GM23248 (cell line): ENCODE measurements around the gene ALX3. TPM values are rescaled to one million over a fixed set of nuclear protein-coding genes. Genes with fewer than 3 reads are reported as not detected.
A peak's percentile ranks its signal among the peaks of the same experiment; 100 is the strongest.
"Not testable (repeated sequence)": the region's sequence is repeated elsewhere in the genome, so short reads cannot be mapped to it uniquely, and the experiment has no call there.

Experiments used
- DNase-seq: peaks from one replicate; pipeline ENCODE4 v3.0.0-alpha.2; 2015
- H2AFZ ChIP-seq: fragments of 200-600 bp; sonication (generic); 2 replicates; pipeline ENCODE4 v1.6.1; 2016; ENCODE audit warnings: antibody characterized with exemption
- H3F3A ChIP-seq: fragments of 200-600 bp; sonication (generic); 2 replicates; pipeline ENCODE4 v1.6.1; 2016; ENCODE audit warnings: mild to moderate bottlenecking, antibody characterized with exemption, mixed run types; ENCODE audit not compliant: insufficient read depth
- H3K27ac ChIP-seq: fragments of 200-600 bp; sonication (generic); 2 replicates; pipeline ENCODE4 v1.5.1; 2016; ENCODE audit warnings: mild to moderate bottlenecking
- H3K27me3 ChIP-seq: fragments of 200-600 bp; sonication (generic); replicated peaks from 2 replicates; pipeline ENCODE4 v1.6.1; 2016; ENCODE audit warnings: mild to moderate bottlenecking; ENCODE audit not compliant: insufficient read depth
- H3K36me3 ChIP-seq: fragments of 200-600 bp; sonication (generic); 2 replicates; pipeline ENCODE4 v1.6.1; 2016; ENCODE audit warnings: low read depth, mild to moderate bottlenecking
- H3K4me1 ChIP-seq: fragments of 200-600 bp; sonication (generic); 2 replicates; pipeline ENCODE4 v1.6.1; 2016; ENCODE audit warnings: mild to moderate bottlenecking; ENCODE audit not compliant: insufficient read depth
- H3K4me2 ChIP-seq: fragments of 200-600 bp; sonication (generic); one replicate; pipeline ENCODE4 v1.6.1; 2016; ENCODE audit warnings: mild to moderate bottlenecking; ENCODE audit not compliant: unreplicated experiment
- H3K4me3 ChIP-seq: fragments of 200-600 bp; sonication (generic); 2 replicates; pipeline ENCODE4 v1.5.1; 2016; ENCODE audit warnings: mild to moderate bottlenecking
- H3K79me2 ChIP-seq: fragments of 200-600 bp; sonication (generic); 2 replicates; pipeline ENCODE4 v1.6.1; 2016; ENCODE audit warnings: mild to moderate bottlenecking; ENCODE audit not compliant: insufficient read depth
- H3K9ac ChIP-seq: fragments of 200-600 bp; sonication (generic); 2 replicates; pipeline ENCODE4 v1.6.1; 2016; ENCODE audit warnings: mild to moderate bottlenecking
- H3K9me2 ChIP-seq: fragments of 200-600 bp; sonication (generic); 2 replicates; pipeline ENCODE4 v1.6.1; 2016; ENCODE audit warnings: mixed run types, mild to moderate bottlenecking, moderate library complexity; ENCODE audit not compliant: insufficient read depth
- H3K9me3 ChIP-seq: fragments of 200-600 bp; sonication (generic); one replicate; pipeline ENCODE4 v1.6.1; 2017; ENCODE audit warnings: low read depth
- H4K20me1 ChIP-seq: fragments of 200-600 bp; sonication (generic); 2 replicates; pipeline ENCODE4 v1.6.0; 2016; ENCODE audit not compliant: insufficient read depth
- EZH2 ChIP-seq: fragments of 200-600 bp; sonication (generic); IDR thresholded peaks from 2 replicates; pipeline ENCODE4 v1.6.1; 2018; ENCODE audit warnings: antibody characterized with exemption, mild to moderate bottlenecking; ENCODE audit not compliant: insufficient read depth, poor library complexity, severe bottlenecking
- EZH2phosphoT487 ChIP-seq: fragments of 200-600 bp; sonication (generic); IDR thresholded peaks from 2 replicates; pipeline ENCODE4 v1.6.1; 2018; ENCODE audit warnings: antibody characterized with exemption, moderate library complexity, mild to moderate bottlenecking, low read depth; ENCODE audit not compliant: insufficient read depth
- WGBS, 2 experiments: methylation state at CpG; one replicate each; pipeline ENCODE4 v1.1.6; 2015 to 2017; ENCODE audit warnings: low lambda C conversion rate in 2 of 2, low coverage in 1 of 2; ENCODE audit errors: missing lambda C conversion rate in 2 of 2; 5-methylcytosine and 5-hydroxymethylcytosine counted together
- in situ Hi-C: fragments of 300-500 bp; cut with MboI; formaldehyde crosslinking; loops from 2 replicates; pipeline ENCODE4 v1.15.0; 2020
- polyA plus RNA-seq: library from polyadenylated mRNA; unstranded; fragments of >200 nt; fragmentation: Nextera tagmentation; extraction: Ambion mirVana; gene quantifications from 2 replicates; pipeline ENCODE4 v1.2.1, GENCODE V29; 2016
- total RNA-seq: library from RNA; depleted of rRNA; stranded (reverse); fragments of >200 nt; shearing (Covaris generic); gene quantifications from 2 replicates; pipeline ENCODE4 v1.2.3, GENCODE V29; 2014

The ALX3 gene
- total and polyA plus RNA-seq, 2 experiments from 2014 or later = not detected

DNA sequence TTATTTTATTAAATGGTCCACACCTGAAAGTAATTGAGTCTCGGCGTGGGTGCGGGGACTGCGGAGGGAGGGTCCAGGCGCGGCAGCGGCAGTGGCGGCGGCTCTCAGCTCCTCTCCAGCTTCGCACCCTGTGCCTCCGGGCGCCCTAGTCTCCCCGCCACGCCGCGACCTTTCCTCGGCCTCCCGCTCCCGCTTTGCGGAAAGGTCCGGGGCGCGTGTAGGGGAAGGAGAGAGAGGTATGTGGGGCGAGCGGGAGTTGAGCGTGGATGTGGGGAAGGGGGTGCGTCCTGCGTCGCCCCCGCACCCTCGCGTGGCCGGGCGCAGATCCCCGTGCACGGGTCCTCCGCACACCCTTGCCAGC lies 13.4 kb upstream of the ALX3 start:
- Histone ChIP-seq H4K20me1 (no peaks in the 10 kb centered on the region), H3K36me3 (no peaks in the 10 kb centered on the region), H3K27me3 (peaks cover 49% of the 10 kb centered on the region), H3K9me2 (no peaks in the 10 kb centered on the region), H3K9ac (peak overlapping the region; percentile 40; the same call in 1 of the 2 replicates), H3K79me2 (no peaks in the 10 kb centered on the region), H3K4me2 (peak overlapping the region; percentile 77), H3K4me1 (no peaks in the 10 kb centered on the region), H2AFZ (peak overlapping the region; percentile 74), H3K9me3 (no peaks in the 10 kb centered on the region), H3K27ac (no peak overlapping the region), H3F3A (peaks cover 8% of the 10 kb centered on the region; the same call in 1 of the 2 replicates), H3K4me3 (peak overlapping the region; percentile 68)
- WGBS, 2 experiments = 4 to 5% methylated on average over 36 to 37 of the region's 37 CpGs
- in situ Hi-C loops = no loop called here
- DNase-seq = peak; percentile 34
- no peak for TF ChIP-seq EZH2
- TF ChIP-seq EZH2phosphoT487 = no peak

DNA sequence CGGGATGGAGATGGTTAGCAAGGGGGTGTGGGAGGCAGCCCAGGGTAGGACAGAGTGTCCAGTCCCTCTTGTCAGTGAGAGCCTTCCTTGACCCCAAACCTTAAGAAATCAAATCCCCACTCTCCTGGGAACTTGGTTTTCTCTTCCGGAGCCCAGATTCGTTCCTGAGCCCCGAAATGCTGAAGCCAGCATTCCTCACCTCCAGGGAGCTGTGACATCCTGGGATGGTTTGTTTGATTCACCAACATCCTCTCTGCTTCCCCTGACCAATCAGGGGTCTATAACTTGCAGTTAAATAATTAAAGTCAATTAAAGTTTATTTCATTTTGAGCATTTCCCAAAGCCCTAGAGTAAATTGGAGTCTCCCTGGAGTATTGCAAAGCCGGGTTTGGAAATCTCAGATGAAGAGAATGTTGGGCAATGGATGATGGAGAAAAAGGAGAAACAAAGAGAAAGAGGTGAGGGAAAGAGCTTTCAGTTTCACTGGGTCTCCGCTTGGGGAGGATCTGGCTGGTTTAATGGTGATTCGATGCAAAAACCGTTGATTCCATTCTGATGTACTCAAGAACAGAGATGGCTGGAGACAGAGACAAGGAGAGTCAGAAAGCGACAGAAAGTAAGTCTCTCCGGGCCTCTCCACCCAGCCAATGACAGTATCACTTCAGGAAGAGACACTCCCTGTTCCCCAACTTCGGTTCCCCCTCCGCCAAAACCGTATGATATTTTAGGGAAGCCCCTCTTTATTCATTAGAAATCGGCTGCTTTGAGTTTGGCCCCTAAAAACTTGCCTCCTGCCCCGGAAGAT lies 12.8 kb upstream of the ALX3 start:
- Histone ChIP-seq H3K9ac (no peak overlapping the region), H4K20me1 (no peaks in the 10 kb centered on the region), H3K4me1 (no peaks in the 10 kb centered on the region), H3F3A (peaks cover 8% of the 10 kb centered on the region; the same call in 1 of the 2 replicates), H3K4me3 (peak overlapping the region; percentile 68), H3K9me3 (no peaks in the 10 kb centered on the region), H2AFZ (peak overlapping the region; percentile 74), H3K36me3 (no peaks in the 10 kb centered on the region), H3K27ac (no peak overlapping the region), H3K79me2 (no peaks in the 10 kb centered on the region), H3K9me2 (no peaks in the 10 kb centered on the region), H3K4me2 (peak overlapping the region; percentile 77), H3K27me3 (peaks cover 49% of the 10 kb centered on the region)
- in situ Hi-C loops = no loop called here
- TF ChIP-seq EZH2phosphoT487 (no peak), EZH2 (no peak)
- 56 to 58% methylated on average over 15 of the region's 15 CpGs for WGBS, 2 experiments
- DNase-seq = peak; percentile 31

GRCh38 chr1:110082477-110082876 lies 12.0 kb upstream of the ALX3 start:
- no peaks in the 10 kb centered on the region for H3K79me2 ChIP-seq
- no peaks in the 10 kb centered on the region for H3K36me3 ChIP-seq
- in situ Hi-C loops = no loop called here
- H3K9me2 ChIP-seq = no peaks in the 10 kb centered on the region
- H3K4me3 ChIP-seq = no peak overlapping the region
- TF ChIP-seq EZH2 (no peak), EZH2phosphoT487 (no peak)
- H3K27me3 ChIP-seq = peaks cover 49% of the 10 kb centered on the region
- H3K4me1 ChIP-seq = no peaks in the 10 kb centered on the region
- H3F3A ChIP-seq = peaks cover 8% of the 10 kb centered on the region; the same call in 1 of the 2 replicates
- H3K9ac ChIP-seq = no peak overlapping the region
- DNase-seq = no peak
- no peak overlapping the region for H3K4me2 ChIP-seq
- WGBS, 2 experiments = 89 to 98% methylated on average over 5 of the region's 5 CpGs
- H2AFZ ChIP-seq = no peak overlapping the region
- H3K27ac ChIP-seq = no peak overlapping the region
- no peaks in the 10 kb centered on the region for H4K20me1 ChIP-seq
- H3K9me3 ChIP-seq = no peaks in the 10 kb centered on the region

GRCh38 chr1:110081061-110081460 lies 10.6 kb upstream of the ALX3 start:
- Histone ChIP-seq H3K4me1 (no peaks in the 10 kb centered on the region), H3K27ac (no peak overlapping the region), H3K9ac (no peak overlapping the region), H4K20me1 (no peaks in the 10 kb centered on the region), H2AFZ (no peak overlapping the region), H3K36me3 (no peaks in the 10 kb centered on the region), H3K4me2 (no peak overlapping the region), H3K79me2 (no peaks in the 10 kb centered on the region), H3K27me3 (peaks cover 43% of the 10 kb centered on the region), H3F3A (peaks cover 8% of the 10 kb centered on the region; the same call in 1 of the 2 replicates), H3K9me2 (no peaks in the 10 kb centered on the region), H3K4me3 (no peak overlapping the region), H3K9me3 (no peaks in the 10 kb centered on the region)
- DNase-seq = no peak
- 67 to 79% methylated on average over 5 of the region's 5 CpGs for WGBS, 2 experiments
- no peak for TF ChIP-seq EZH2phosphoT487
- TF ChIP-seq EZH2 = no peak
- in situ Hi-C loops = no loop called here

- in situ Hi-C loops, H2AFZ ChIP-seq, H3F3A ChIP-seq, H3K36me3 ChIP-seq, H3K79me2 ChIP-seq, H3K9me3 ChIP-seq, H3K4me1 ChIP-seq, H3K9me2 ChIP-seq, H3K27ac ChIP-seq, DNase-seq, H3K4me3 ChIP-seq, H4K20me1 ChIP-seq, H3K9ac ChIP-seq, H3K4me2 ChIP-seq: not testable (repeated sequence)
- WGBS, 2 experiments = 88 to 91% methylated on average over 2 of the region's 2 CpGs
- peaks cover 33% of the 10 kb centered on the region for H3K27me3 ChIP-seq
Observed at GRCh38 chr1:110079995-110080394, 9.5 kb upstream of the ALX3 start.
